H1 (cell line): ENCODE measurements around the gene CUX1. TPM values are rescaled to one million over a fixed set of nuclear protein-coding genes. Genes with fewer than 3 reads are reported as not detected.
"Not testable (repeated sequence)": the region's sequence is repeated elsewhere in the genome, so short reads cannot be mapped to it uniquely, and the experiment has no call there.

ENCODE experiments used
- CTCF ChIA-PET: fragments of 300-600 bp; sonication (Branson Sonifier 250); formaldehyde crosslinking; loops from one replicate; lab custom pipeline; 2021; ENCODE audit not compliant: partially characterized antibody; lab: Charles Lee
- POLR2A ChIA-PET: fragments of 300-600 bp; sonication (Branson Sonifier 250); formaldehyde crosslinking; loops from one replicate; lab custom pipeline; 2021; ENCODE audit warnings: inconsistent platforms; ENCODE audit not compliant: partially characterized antibody; lab: Charles Lee
- DNase-seq, 2 experiments: peaks; one replicate each; pipeline versions ENCODE4 v3.0.0 to v3.0.0-alpha.2; 2010 to 2022; ENCODE audit warnings: low spot score in 2 of 2, low read depth in 1 of 2, mixed read lengths in 1 of 2
- FAIRE-seq: peaks from 2 replicates; lab custom pipeline; 2011; peaks lifted over from hg19 to GRCh38; lab: Jason Lieb, UNC
- H2AFZ ChIP-seq: 2 replicates; pipeline ENCODE4 v1.8.1; 2012; ENCODE audit warnings: low read length, inconsistent platforms
- H2AK5ac ChIP-seq: 2 replicates; pipeline ENCODE4 v1.6.1; 2013; ENCODE audit warnings: low read depth, low read length
- H2BK120ac ChIP-seq: replicated peaks from 2 replicates; pipeline ENCODE3; 2013; ENCODE audit warnings: low read depth, low read length, inconsistent platforms
- H2BK12ac ChIP-seq: 2 replicates; pipeline ENCODE4 v1.6.1; 2013; ENCODE audit warnings: low read depth, low read length
- H2BK15ac ChIP-seq: 2 replicates; pipeline ENCODE4 v1.6.1; 2013; ENCODE audit warnings: low read length
- H2BK20ac ChIP-seq: 2 replicates; pipeline ENCODE4 v1.6.1; 2013; ENCODE audit warnings: low read length
- H2BK5ac ChIP-seq: 2 replicates; pipeline ENCODE4 v1.6.1; 2013; ENCODE audit warnings: low read depth, low read length
- H3K14ac ChIP-seq: 2 replicates; pipeline ENCODE4 v1.6.1; 2013; ENCODE audit warnings: inconsistent platforms; ENCODE audit not compliant: insufficient read length
- H3K18ac ChIP-seq: 2 replicates; pipeline ENCODE4 v1.6.1; 2013; ENCODE audit warnings: low read length; ENCODE audit errors: extremely low read depth
- H3K23ac ChIP-seq: 2 replicates; pipeline ENCODE4 v1.6.1; 2013; ENCODE audit warnings: inconsistent platforms; ENCODE audit not compliant: insufficient read length
- H3K23me2 ChIP-seq: 2 replicates; pipeline ENCODE4 v1.6.1; 2013; ENCODE audit warnings: low read depth, low read length
- H3K27ac ChIP-seq: 2 replicates; pipeline ENCODE4 v1.6.1; 2011; ENCODE audit warnings: low read depth, low read length, inconsistent platforms
- H3K27me3 ChIP-seq, 4 experiments: replicated peaks in 1 of 4; 1 replicate in 1 of 4; 2 replicates in 3 of 4; pipeline versions ENCODE4 v1.6.1 to v1.8.1; 2011 to 2013; ENCODE audit warnings: low read length in 3 of 4, mild to moderate bottlenecking in 3 of 4, inconsistent platforms in 2 of 4, mixed read lengths in 2 of 4, moderate library complexity in 1 of 4; ENCODE audit not compliant: control insufficient read depth in 3 of 4, insufficient read depth in 3 of 4; ENCODE audit errors: extremely low read depth in 1 of 4
- H3K36me3 ChIP-seq, 4 experiments: 2 replicates each; pipeline versions ENCODE4 v1.6.1 to v1.8.1; 2011 to 2013; ENCODE audit warnings: mild to moderate bottlenecking in 4 of 4, low read length in 3 of 4, moderate library complexity in 2 of 4, control low read depth in 1 of 4, inconsistent platforms in 1 of 4; ENCODE audit not compliant: insufficient read depth in 4 of 4, control insufficient read depth in 2 of 4
- H3K4ac ChIP-seq: replicated peaks from 2 replicates; pipeline ENCODE3; 2013; ENCODE audit warnings: low read length, low read depth, mixed read lengths, inconsistent platforms; ENCODE audit not compliant: insufficient read length
- H3K4me1 ChIP-seq, 4 experiments: replicated peaks in 1 of 4; 1 replicate in 1 of 4; 2 replicates in 3 of 4; pipeline versions ENCODE4 v1.6.1 to v1.8.1; 2011 to 2013; ENCODE audit warnings: low read length in 3 of 4, inconsistent platforms in 2 of 4, mixed read lengths in 1 of 4; ENCODE audit not compliant: insufficient read depth in 4 of 4, control insufficient read depth in 3 of 4
- H3K4me2 ChIP-seq, 2 experiments: 2 replicates each; pipeline versions ENCODE4 v1.6.1 to v1.8.1; 2011 to 2013; ENCODE audit warnings: low read depth in 2 of 2, low read length in 2 of 2, control low read depth in 1 of 2, inconsistent platforms in 1 of 2, mild to moderate bottlenecking in 1 of 2; ENCODE audit not compliant: insufficient read depth in 1 of 2
- H3K4me3 ChIP-seq, 4 experiments: fragments of 200-600, 300-600 bp in 1 of 4; sonication (generic), shearing (Covaris generic), sonication (Bioruptor Twin) in 1 of 4; 2 replicates each; pipeline versions ENCODE4 v1.5.1 to v1.8.1; 2011 to 2016; ENCODE audit warnings: low read length in 4 of 4, low read depth in 3 of 4, control low read depth in 2 of 4, inconsistent platforms in 2 of 4, mild to moderate bottlenecking in 2 of 4, mixed read lengths in 1 of 4, moderate library complexity in 1 of 4; ENCODE audit not compliant: insufficient read depth in 2 of 4; ENCODE audit errors: extremely low read depth in 1 of 4
- H3K56ac ChIP-seq: replicated peaks from 2 replicates; pipeline ENCODE3; 2013; ENCODE audit warnings: low read depth, mild to moderate bottlenecking, mixed read lengths, low read length, inconsistent platforms; ENCODE audit not compliant: insufficient read length
- H3K79me1 ChIP-seq: 2 replicates; pipeline ENCODE4 v1.6.1; 2013; ENCODE audit warnings: low read depth, low read length, control low read depth
- H3K79me2 ChIP-seq, 2 experiments: 2 replicates each; pipeline versions ENCODE4 v1.6.1 to v1.8.1; 2012 to 2013; ENCODE audit warnings: low read length in 2 of 2, mild to moderate bottlenecking in 2 of 2, inconsistent platforms in 1 of 2; ENCODE audit not compliant: insufficient read depth in 2 of 2, control insufficient read depth in 1 of 2
- H3K9ac ChIP-seq, 4 experiments: replicated peaks in 1 of 4; 1 replicate in 1 of 4; 2 replicates in 3 of 4; pipeline versions ENCODE4 v1.6.1 to v1.8.1; 2011 to 2013; ENCODE audit warnings: low read depth in 3 of 4, low read length in 3 of 4, control low read depth in 2 of 4, mild to moderate bottlenecking in 2 of 4, moderate library complexity in 2 of 4, inconsistent platforms in 1 of 4; ENCODE audit errors: extremely low read depth in 1 of 4
- H3K9me3 ChIP-seq, 2 experiments: 2 replicates each; pipeline versions ENCODE4 v1.6.1 to v1.8.1; 2012 to 2013; ENCODE audit warnings: mild to moderate bottlenecking in 2 of 2, moderate library complexity in 2 of 2, control low read depth in 1 of 2, inconsistent platforms in 1 of 2, low read depth in 1 of 2, low read length in 1 of 2, mixed read lengths in 1 of 2; ENCODE audit not compliant: insufficient read depth in 2 of 2
- H4K20me1 ChIP-seq, 2 experiments: replicated peaks in 1 of 2; 2 replicates each; pipeline versions ENCODE3 to v1.8.1; 2011 to 2013; ENCODE audit warnings: inconsistent platforms in 2 of 2, low read length in 2 of 2, mild to moderate bottlenecking in 1 of 2; ENCODE audit not compliant: insufficient read depth in 2 of 2, control insufficient read depth in 1 of 2
- H4K5ac ChIP-seq: 2 replicates; pipeline ENCODE4 v1.6.1; 2013; ENCODE audit warnings: low read length, low read depth, mixed read lengths, inconsistent platforms; ENCODE audit not compliant: insufficient read length
- H4K8ac ChIP-seq: 2 replicates; pipeline ENCODE4 v1.8.0; 2013; ENCODE audit warnings: mild to moderate bottlenecking, moderate library complexity, low read length, inconsistent platforms; ENCODE audit not compliant: insufficient read depth; ENCODE audit errors: extremely low read depth
- H4K91ac ChIP-seq: replicated peaks from 2 replicates; pipeline ENCODE3; 2013; ENCODE audit warnings: low read length, mixed read lengths, inconsistent platforms; ENCODE audit not compliant: insufficient read length
- WGBS, 2 experiments: shearing (Covaris generic) in 1 of 2; methylation state at CpG; one replicate each; pipeline versions ENCODE4 v1.1.6 to v1.1.7; 2013 to 2015; ENCODE audit warnings: low lambda C conversion rate in 2 of 2, mixed read lengths in 2 of 2, inconsistent platforms in 1 of 2, low coverage in 1 of 2, missing lambda C conversion rate in 1 of 2; ENCODE audit not compliant: insufficient replicate concordance in 2 of 2, insufficient coverage in 1 of 2, insufficient read length in 1 of 2; ENCODE audit errors: extremely low coverage in 1 of 2, missing lambda C conversion rate in 1 of 2; 5-methylcytosine and 5-hydroxymethylcytosine counted together
- polyA plus RNA-seq, 7 experiments: library from polyadenylated mRNA; depleted of rRNA in 3 of 7; stranded (reverse) in 5 of 7; unstranded in 2 of 7; fragments of >200 nt in 5 of 7; fragments of 200-250 nt in 2 of 7; gene quantifications; 1 replicate in 5 of 7; 2 replicates in 1 of 7; 4 replicates in 1 of 7; pipeline versions ENCODE4 v1.2.1 to v1.2.3, GENCODE V29; 2011 to 2013; ENCODE audit warnings: missing spikeins in 2 of 7, mixed read lengths in 2 of 7
- total RNA-seq: library from RNA; stranded (reverse); fragmentation: NEBNext Ultra II Directional; extraction: Animal tissue kit (Norgen Biotek cat#: 25700); gene quantifications from 2 replicates; pipeline ENCODE4 v1.2.1, GENCODE V29; 2021

The CUX1 gene
- total and polyA plus RNA-seq, 2 of the 8 experiments (the other 6 are each of a cell fraction or from before 2014, with no cell fraction given), result 21.6 to 65.9 TPM

- H3K56ac ChIP-seq, H2BK12ac ChIP-seq, H3K4ac ChIP-seq, H2BK120ac ChIP-seq, H3K27me3 ChIP-seq, H3K4me2 ChIP-seq, H3K23me2 ChIP-seq, H3K18ac ChIP-seq, H3K4me3 ChIP-seq, H3K23ac ChIP-seq, POLR2A ChIA-PET, H2AK5ac ChIP-seq, H2BK20ac ChIP-seq, H4K91ac ChIP-seq, H2BK5ac ChIP-seq, H3K14ac ChIP-seq, H2BK15ac ChIP-seq, H2AFZ ChIP-seq, FAIRE-seq, H3K36me3 ChIP-seq, DNase-seq, H3K9ac ChIP-seq, H4K8ac ChIP-seq, H3K27ac ChIP-seq, H3K4me1 ChIP-seq, H4K5ac ChIP-seq: not testable (repeated sequence)
- H3K9me3 ChIP-seq, result peaks cover 13% of the 10 kb centered on the region in 2 experiments
- H4K20me1 ChIP-seq, result peaks cover 9 to 13% of the 10 kb centered on the region in 2 experiments
- WGBS, 2 experiments, result 90% methylated on average over 2 of the region's 2 CpGs; no CpG with 5 or more reads in 1 of the 2 experiments
- H3K79me1 ChIP-seq, result peaks cover 23% of the 10 kb centered on the region
- H3K79me2 ChIP-seq, result peaks cover 59 to 98% of the 10 kb centered on the region in 2 experiments
- CTCF ChIA-PET, result interaction anchor here (2.1 kb wide), 1 partner anchor 16 kb away, joined by 4 read pairs; no protein-coding TSS in a partner anchor
Observed at GRCh38 chr7:101849314-101849713, 31.9 kb downstream of the CUX1 start.

- DNase-seq, H3K9me3 ChIP-seq, H4K91ac ChIP-seq, H2BK15ac ChIP-seq, H3K36me3 ChIP-seq, H3K56ac ChIP-seq, H3K27ac ChIP-seq, H2AFZ ChIP-seq, H3K23me2 ChIP-seq, H2BK5ac ChIP-seq, FAIRE-seq, H4K5ac ChIP-seq, H3K4ac ChIP-seq, H3K18ac ChIP-seq, H3K9ac ChIP-seq, H3K27me3 ChIP-seq, H3K4me2 ChIP-seq, CTCF ChIA-PET, H3K14ac ChIP-seq, H2AK5ac ChIP-seq, H3K4me3 ChIP-seq, H3K23ac ChIP-seq, H4K8ac ChIP-seq, H2BK12ac ChIP-seq, H2BK20ac ChIP-seq, H2BK120ac ChIP-seq: not testable (repeated sequence)
- Histone ChIP-seq H3K79me2 (peaks cover 35 to 98% of the 10 kb centered on the region in 2 experiments), H3K79me1 (peaks cover 13% of the 10 kb centered on the region), H3K4me1 (peaks cover 4 to 12% (median 8%) of the 10 kb centered on the region in 4 experiments; a peak in 6 of 7 replicates), H4K20me1 (peaks cover 11 to 19% of the 10 kb centered on the region in 2 experiments)
- WGBS, 2 experiments, result 98% methylated on average over 4 of the region's 5 CpGs; no CpG with 5 or more reads in 1 of the 2 experiments
- POLR2A ChIA-PET, result interaction anchor here (0.6 kb wide), 1 partner anchor 17 kb away, joined by 3 read pairs; no protein-coding TSS in a partner anchor
Observed at GRCh38 chr7:101852364-101852763, 34.9 kb downstream of the CUX1 start.
